ENCODE measurements around the gene RNF168. TPM values are rescaled to one million over a fixed set of nuclear protein-coding genes. Genes with fewer than 3 reads are reported as not detected.
A peak's percentile ranks its signal among the peaks of the same experiment; 100 is the strongest.
"Not testable (repeated sequence)": the region's sequence is repeated elsewhere in the genome, so short reads cannot be mapped to it uniquely, and the experiment has no call there.

The RNF168 gene
- total RNA-seq, 1 experiment from 2014 or later = 25.1 TPM

DNA sequence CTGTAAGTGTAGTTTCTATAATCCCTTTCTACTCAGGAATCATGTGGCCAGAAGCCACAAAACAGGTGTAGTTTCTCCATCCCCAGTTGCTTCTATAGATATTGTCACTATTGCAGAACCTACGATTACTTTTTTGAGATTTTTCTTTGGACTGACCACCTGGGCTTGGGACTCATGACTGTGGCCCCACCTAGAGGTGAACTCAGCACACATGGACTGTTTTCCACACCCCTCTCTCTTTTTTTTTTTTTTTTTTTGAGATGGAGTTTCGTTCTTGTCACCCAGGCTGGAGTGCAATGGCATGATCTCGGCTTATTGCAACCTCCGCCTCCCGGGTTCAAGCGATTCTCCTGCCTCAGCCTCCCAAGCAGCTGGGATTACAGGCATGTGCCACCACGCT, 58.2 kb downstream of the RNF168 start:
- H3K79me2 ChIP-seq (ENCODE audit: insufficient read depth, low read length); RAD21 ChIA-PET (ENCODE audit: low non-redundant PET in 1 of 2, low total read pairs in 2 of 2, uncharacterized antibody in 2 of 2, unreplicated experiment in 2 of 2); CTCF ChIA-PET; H3K9ac ChIP-seq (ENCODE audit: low read length); H3K27ac ChIP-seq (ENCODE audit: low read depth, low read length); H3K4me3 ChIP-seq (replicated peaks in 1 of 2; ENCODE audit: low read depth in 1 of 2, low read length in 2 of 2); BruUV-seq (replicated peaks); H3K9me3 ChIP-seq (ENCODE audit: control insufficient read depth in 1 of 2, insufficient read depth in 1 of 2, low read depth in 1 of 2, low read length in 2 of 2); H3K4me2 ChIP-seq (ENCODE audit: low read length); H3K9me2 ChIP-seq (ENCODE audit: insufficient read depth); H3K36me3 ChIP-seq (ENCODE audit: control insufficient read depth in 1 of 2, insufficient read depth in 2 of 2, low read length in 2 of 2); H2AFZ ChIP-seq (ENCODE audit: low read depth, low read length, poor library complexity, severe bottlenecking); H3K27me3 ChIP-seq (ENCODE audit: insufficient read depth, low read length); H4K20me1 ChIP-seq (ENCODE audit: insufficient read depth); H3K4me1 ChIP-seq (ENCODE audit: control insufficient read depth in 1 of 2, insufficient read depth in 2 of 2, low read length in 2 of 2); POLR2A ChIA-PET: not testable (repeated sequence)
- DNase-seq (ENCODE audit: low read depth, low spot score) = peak; percentile 31
- ATAC-seq = peak; percentile 75
- intact Hi-C loops (cut with micrococcal nuclease) = loop anchor here (1.0 kb wide), 1 partner anchor 192 kb away; no protein-coding TSS in a partner anchor
- TF ChIP-seq, protein P1, sequence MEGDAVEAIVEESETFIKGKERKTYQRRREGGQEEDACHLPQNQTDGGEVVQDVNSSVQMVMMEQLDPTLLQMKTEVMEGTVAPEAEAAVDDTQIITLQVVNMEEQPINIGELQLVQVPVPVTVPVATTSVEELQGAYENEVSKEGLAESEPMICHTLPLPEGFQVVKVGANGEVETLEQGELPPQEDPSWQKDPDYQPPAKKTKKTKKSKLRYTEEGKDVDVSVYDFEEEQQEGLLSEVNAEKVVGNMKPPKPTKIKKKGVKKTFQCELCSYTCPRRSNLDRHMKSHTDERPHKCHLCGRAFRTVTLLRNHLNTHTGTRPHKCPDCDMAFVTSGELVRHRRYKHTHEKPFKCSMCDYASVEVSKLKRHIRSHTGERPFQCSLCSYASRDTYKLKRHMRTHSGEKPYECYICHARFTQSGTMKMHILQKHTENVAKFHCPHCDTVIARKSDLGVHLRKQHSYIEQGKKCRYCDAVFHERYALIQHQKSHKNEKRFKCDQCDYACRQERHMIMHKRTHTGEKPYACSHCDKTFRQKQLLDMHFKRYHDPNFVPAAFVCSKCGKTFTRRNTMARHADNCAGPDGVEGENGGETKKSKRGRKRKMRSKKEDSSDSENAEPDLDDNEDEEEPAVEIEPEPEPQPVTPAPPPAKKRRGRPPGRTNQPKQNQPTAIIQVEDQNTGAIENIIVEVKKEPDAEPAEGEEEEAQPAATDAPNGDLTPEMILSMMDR (IDR thresholded peaks at IDR 0.05 in 2 of 3, conservative IDR thresholded peaks at IDR 0.05 in 1 of 3; ENCODE audit: borderline replicate concordance in 1 of 3, insufficient read depth in 1 of 3, low read depth in 2 of 3, low read length in 2 of 3) = peak; percentile 27 to 43 (median 41); a peak in 5 of 6 replicates
- peak; percentile 71 for TF ChIP-seq RAD21 (IDR thresholded peaks at IDR 0.05; ENCODE audit: low read depth)

DNA sequence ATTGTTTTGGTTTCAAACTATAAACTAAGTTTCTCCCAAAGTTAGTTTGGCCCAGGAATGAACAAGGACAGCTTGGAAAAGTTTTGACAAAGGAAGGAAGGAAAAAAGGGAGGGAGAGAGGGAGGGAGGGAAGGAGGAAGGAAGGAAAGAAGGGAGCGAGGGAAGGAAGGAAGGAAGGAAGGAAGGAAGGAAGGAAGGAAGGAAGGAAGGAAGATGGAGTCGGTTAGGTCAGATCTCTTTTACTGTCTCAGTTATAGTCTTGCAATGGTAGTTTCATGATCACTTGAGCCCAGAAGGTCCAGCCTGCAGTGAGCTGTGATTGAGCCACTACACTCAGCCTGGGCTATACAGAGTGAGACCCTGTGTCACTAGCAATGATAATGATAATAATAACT, 59.1 kb downstream of the RNF168 start:
- Histone ChIP-seq H3K4me3 (replicated peaks in 1 of 2; ENCODE audit: low read depth in 1 of 2, low read length in 2 of 2) (no peak overlapping the region), H3K9me3 (ENCODE audit: control insufficient read depth in 1 of 2, insufficient read depth in 1 of 2, low read depth in 1 of 2, low read length in 2 of 2) (no peaks in the 10 kb centered on the region), H2AFZ (ENCODE audit: low read depth, low read length, poor library complexity, severe bottlenecking) (no peak overlapping the region), H3K27me3 (ENCODE audit: insufficient read depth, low read length) (no peaks in the 10 kb centered on the region), H3K4me2 (ENCODE audit: low read length) (no peak overlapping the region), H3K4me1 (ENCODE audit: control insufficient read depth in 1 of 2, insufficient read depth in 2 of 2, low read length in 2 of 2) (no peaks in the 10 kb centered on the region), H3K9ac (ENCODE audit: low read length) (no peak overlapping the region), H4K20me1 (ENCODE audit: insufficient read depth) (no peaks in the 10 kb centered on the region), H3K79me2 (ENCODE audit: insufficient read depth, low read length) (no peaks in the 10 kb centered on the region), H3K9me2 (ENCODE audit: insufficient read depth) (no peaks in the 10 kb centered on the region), H3K27ac (ENCODE audit: low read depth, low read length) (no peak overlapping the region), H3K36me3 (ENCODE audit: control insufficient read depth in 1 of 2, insufficient read depth in 2 of 2, low read length in 2 of 2) (no peaks in the 10 kb centered on the region)
- ChIA-PET POLR2A (no interaction called here), CTCF (no interaction called here), RAD21 (ENCODE audit: low non-redundant PET in 1 of 2, low total read pairs in 2 of 2, uncharacterized antibody in 2 of 2, unreplicated experiment in 2 of 2) (no interaction called here)
- ATAC-seq (no peak), DNase-seq (ENCODE audit: low read depth, low spot score) (no peak)
- BruUV-seq (replicated peaks) = no TSS peak
- TF ChIP-seq SP1 (IDR thresholded peaks at IDR 0.05; ENCODE audit: low read depth) (no peak), SIN3A (IDR thresholded peaks at IDR 0.05; ENCODE audit: low read depth) (no peak)
- TF ChIP-seq, protein P2, sequence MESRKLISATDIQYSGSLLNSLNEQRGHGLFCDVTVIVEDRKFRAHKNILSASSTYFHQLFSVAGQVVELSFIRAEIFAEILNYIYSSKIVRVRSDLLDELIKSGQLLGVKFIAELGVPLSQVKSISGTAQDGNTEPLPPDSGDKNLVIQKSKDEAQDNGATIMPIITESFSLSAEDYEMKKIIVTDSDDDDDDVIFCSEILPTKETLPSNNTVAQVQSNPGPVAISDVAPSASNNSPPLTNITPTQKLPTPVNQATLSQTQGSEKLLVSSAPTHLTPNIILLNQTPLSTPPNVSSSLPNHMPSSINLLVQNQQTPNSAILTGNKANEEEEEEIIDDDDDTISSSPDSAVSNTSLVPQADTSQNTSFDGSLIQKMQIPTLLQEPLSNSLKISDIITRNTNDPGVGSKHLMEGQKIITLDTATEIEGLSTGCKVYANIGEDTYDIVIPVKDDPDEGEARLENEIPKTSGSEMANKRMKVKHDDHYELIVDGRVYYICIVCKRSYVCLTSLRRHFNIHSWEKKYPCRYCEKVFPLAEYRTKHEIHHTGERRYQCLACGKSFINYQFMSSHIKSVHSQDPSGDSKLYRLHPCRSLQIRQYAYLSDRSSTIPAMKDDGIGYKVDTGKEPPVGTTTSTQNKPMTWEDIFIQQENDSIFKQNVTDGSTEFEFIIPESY (IDR thresholded peaks at IDR 0.05; ENCODE audit: extremely low read depth, insufficient replicate concordance, low read length) = no peak
- intact Hi-C loops (cut with micrococcal nuclease) = no loop called here
